B cell (primary cell): ENCODE data around the gene S100A10.

Experiments used
- CTCF ChIP-seq: fragments of 200-600 bp; IDR thresholded peaks from one replicate; pipeline ENCODE4 v1.8.0; 2022; ENCODE audit warnings: antibody characterized with exemption, mild to moderate bottlenecking
- EZH2 ChIP-seq: IDR thresholded peaks from 2 replicates; pipeline ENCODE4 v1.6.1; 2012; ENCODE audit warnings: borderline replicate concordance, low read depth, mild to moderate bottlenecking, moderate library complexity, low read length; ENCODE audit not compliant: insufficient read depth, poor library complexity, severe bottlenecking

- no peak for TF ChIP-seq CTCF
- TF ChIP-seq EZH2: no peak
Observed at GRCh38 chr1:151939779-151940178, 53.9 kb downstream of the S100A10 start.
